Activated gamma-delta T cell treated with anti-CD3 and anti-CD28 coated beads, Interleukin-2, amount 50 U/mL, for 16 hours (primary cell): ENCODE data around the gene LMCD1.

ENCODE experiments used
- DNase-seq: peaks from one replicate; pipeline ENCODE4 v3.0.0-alpha.2; 2020; ENCODE audit warnings: low read depth

LMCD1 gene

DNA sequence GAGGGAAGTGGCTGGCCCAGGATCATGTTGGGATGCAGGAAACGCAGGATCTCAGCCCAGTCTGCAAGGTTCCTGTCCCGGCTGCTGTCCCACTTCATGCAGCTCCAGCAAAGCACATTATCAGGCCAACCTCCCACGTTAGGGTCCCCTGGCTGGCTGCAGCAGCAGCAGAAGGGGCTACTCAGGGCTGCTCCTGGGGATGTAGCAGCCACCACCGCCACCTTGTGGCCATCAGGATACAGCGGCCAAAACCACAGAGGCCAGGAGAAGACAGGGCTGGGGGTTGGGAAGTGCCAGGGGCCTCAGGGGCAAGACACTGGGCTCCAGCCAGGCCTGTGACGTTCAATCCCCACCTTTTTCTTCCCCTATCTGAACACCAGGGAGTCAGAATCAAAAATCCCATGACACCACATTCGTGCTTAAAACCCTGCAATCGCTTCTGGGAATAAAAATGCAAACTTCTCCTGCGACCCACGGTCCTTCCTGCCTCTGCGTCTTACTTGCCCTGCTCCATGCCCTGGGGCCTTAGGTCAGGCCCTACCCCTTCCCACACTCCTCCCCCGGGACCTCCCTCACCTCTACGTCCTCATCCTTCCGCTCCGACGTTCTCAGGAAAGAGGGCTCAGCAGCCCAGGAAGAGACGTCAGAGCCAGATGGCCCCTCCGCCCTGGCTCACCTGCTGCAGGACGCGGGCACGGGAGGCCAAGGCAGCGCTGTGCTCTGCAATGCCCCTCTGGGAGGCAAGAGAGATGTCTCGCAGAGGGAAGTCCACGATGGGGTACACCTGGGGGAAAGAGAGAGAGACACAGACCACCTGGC lies 121.5 kb downstream of the LMCD1 start:
- no peak for DNase-seq

DNA sequence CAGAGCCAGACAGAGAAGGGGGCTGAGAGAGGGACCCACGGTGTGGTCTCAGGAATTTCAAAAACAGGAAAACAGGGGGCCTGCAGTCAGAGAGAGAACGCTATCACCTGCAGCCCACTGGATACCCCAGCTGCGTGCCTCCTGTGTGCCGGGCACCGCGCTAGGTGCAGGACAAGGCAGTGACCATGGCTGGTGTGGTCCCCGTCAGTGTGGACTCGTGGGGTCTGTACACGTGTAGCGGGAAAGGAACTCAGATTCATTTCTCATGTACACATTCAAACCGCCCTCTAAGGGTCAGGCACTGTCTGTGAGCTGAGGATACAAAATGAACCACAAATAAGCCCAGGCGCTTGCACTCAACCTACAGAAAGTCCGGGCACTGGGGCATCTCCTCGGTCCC lies 122.1 kb downstream of the LMCD1 start:
- no peak for DNase-seq
